ENCODE data around the gene MED29.
A peak's percentile ranks its signal among the peaks of the same experiment; 100 is the strongest.

MED29 gene

GRCh38 chr19:39433480-39434079 is 42.4 kb downstream of the MED29 start:
- DNase-seq = no peak

- DNase-seq = no peak
Observed at GRCh38 chr19:39434123-39435076, 43.2 kb downstream of the MED29 start.

GRCh38 chr19:39435499-39436349 is 44.5 kb downstream of the MED29 start, which contains the start of gene RPS16:
Gene RPS16, minus strand, starts transcription at chr19:39435949. Its CDS starts 54 bp downstream, at chr19:39435895.
- peak; percentile 99 for DNase-seq

DNA sequence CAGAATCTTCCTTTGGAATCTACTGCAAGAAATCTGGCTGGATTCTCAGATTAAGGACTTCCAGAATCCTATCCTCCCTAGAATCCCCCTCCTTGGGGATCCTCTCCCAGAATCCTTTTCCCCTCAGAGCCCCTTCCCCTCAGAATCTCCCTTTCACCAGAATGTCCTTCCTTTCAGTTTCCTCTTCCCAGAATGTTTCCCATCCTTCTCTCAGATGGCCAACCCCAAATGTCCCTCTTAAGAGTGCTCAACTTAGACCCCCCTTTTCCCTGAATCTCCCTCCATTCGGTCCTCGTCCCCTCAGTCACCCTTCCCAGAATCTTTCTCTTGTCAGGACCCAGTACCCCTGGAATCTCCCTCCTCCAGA is 45.2 kb downstream of the MED29 start:
- no peak for DNase-seq

DNA sequence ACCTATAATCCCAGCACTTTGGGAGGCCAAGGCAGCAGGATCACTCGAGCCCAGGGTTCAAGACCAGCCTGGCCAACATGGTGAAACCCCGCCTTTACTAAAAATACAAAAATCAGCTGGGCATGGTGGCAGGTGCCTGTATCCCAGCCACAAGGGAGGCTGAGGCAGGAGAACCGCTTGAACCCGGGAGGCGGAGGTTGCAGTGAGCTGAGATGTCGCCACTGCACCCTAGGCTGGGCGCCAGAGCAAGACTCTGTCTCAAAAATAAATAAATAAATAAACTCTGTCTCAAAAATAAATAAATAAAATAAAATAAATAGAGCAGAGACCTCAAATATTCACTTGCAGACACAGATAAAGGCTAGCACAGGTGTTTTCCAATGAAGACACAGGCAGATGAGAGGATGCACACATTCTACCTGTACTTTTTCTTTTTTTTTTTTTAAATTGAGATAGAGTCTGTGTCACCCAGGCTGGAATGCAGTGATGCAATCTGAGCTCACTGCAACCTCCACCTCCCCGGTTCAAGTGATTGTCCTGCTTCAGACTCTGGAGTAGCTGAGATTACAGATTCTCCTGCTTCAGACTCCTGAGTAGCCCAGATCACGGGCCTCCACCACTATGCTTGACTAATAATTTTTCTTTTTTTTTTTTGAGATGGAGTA is 47.2 kb downstream of the MED29 start:
- DNase-seq = no peak

DNA sequence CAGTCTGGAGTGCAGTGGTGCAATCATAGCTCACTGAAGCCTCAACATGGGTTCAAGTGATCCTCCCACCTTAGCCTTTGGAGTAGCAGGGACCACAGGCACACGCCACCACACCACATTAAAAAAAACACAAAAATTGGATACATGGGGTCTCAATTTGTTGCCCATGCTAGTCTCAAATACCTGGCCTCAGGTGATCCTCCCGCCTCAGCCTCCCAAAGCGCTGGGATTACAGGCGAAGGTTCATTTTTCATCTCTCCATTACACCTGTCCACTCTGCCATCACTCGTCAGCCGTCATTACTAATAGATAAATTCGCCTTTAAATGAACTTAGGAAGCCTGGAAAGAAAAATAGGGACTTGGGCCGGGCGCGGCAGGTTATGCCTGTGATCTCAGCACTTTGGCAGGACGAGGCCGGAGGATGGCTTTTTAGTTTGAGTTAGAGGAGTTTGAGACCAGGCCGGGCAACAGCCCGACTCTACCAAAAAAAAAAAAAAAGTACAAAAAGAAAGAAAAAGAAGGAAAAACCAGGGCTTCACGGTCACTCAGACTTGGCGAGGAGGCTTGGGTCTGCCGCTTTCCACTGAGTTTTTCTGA is 53.5 kb downstream of the MED29 start:
- peak; percentile 49 for DNase-seq

- DNase-seq = peak; percentile 99
Observed at GRCh38 chr19:39445196-39446111, 54.3 kb downstream of the MED29 start, which contains the start of gene SUPT5H. Gene SUPT5H, plus strand, starts transcription at chr19:39445582. Its CDS starts 309 bp downstream, at chr19:39445891.

- no peak for DNase-seq
Observed at GRCh38 chr19:39446365-39447084, 55.3 kb downstream of the MED29 start.

GRCh38 chr19:39448271-39448670 is 57.1 kb downstream of the MED29 start:
- DNase-seq = no peak

DNA sequence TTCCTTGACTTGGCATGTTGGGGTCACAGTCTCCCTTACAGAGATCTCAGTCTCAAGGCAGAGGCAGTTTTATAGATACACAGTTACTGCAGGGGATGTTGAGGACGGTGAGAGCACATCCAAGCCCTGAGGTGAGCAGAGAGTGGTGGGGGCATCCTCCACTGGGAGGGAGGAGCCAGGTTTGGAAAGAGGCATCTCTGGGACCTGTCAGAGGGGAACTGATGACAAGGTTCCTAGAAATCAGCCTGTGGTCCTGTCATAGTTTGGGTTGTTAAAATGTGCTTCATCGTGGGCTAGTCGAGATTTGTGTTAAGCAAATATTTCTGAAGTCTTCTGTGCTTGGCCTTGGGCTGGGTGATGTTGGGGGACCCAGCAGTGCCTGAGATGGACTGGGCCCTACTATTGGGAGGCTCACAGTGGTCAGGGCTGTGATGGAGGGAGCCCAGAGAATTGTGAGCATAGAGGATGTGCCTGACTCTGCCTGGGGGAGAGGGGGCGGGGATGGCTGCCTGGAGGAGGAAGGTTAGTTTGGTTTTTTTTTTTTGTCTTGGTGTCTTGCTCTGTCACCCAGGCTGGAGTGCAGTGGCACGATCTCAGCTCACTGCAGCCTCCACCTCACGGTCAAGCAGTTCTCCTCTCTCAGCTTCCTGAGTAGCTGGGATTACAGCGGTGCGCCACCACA is 58.1 kb downstream of the MED29 start:
- no peak for DNase-seq

Measured in hematopoietic multipotent progenitor cell treated with erythropoietin and hydrocortisone succinate and interleukin-3 and kit ligand, for 6 days (in vitro differentiated cells).